GM12878 (cell line): Measurements from ENCODE around the gene SCN8A. TPM values are rescaled to one million over a fixed set of nuclear protein-coding genes. Genes with fewer than 3 reads are reported as not detected.

ENCODE experiments used
- ATAC-seq: fragments of 200-7000 bp; cut with Tn5 transposase; 3 replicates; pipeline ENCODE4 v1.9.1; 2020; ENCODE audit warnings: mild to moderate bottlenecking, moderate library complexity
- BruUV-seq: library from RNA; stranded (reverse); fragments of 400-500 nt; replicated peaks from 2 replicates; lab custom pipeline; 2021; lab: Mats Ljungman, UMichigan
- CTCF ChIA-PET: fragments of 300-600 bp; sonication (Branson Sonifier 250); formaldehyde crosslinking; extraction: SDS; loops from one replicate; lab custom pipeline; 2021; ENCODE audit warnings: inconsistent platforms; lab: Yijun Ruan, JAX
- POLR2A ChIA-PET: fragments of 350-600 bp; formaldehyde crosslinking; extraction: SDS; loops from one replicate; lab custom pipeline; 2021; ENCODE audit warnings: inconsistent platforms; lab: Charles Lee
- RAD21 ChIA-PET: fragments of 300-600 bp; sonication (Branson Sonifier 250); formaldehyde crosslinking; loops from one replicate; lab custom pipeline; 2023; ENCODE audit warnings: antibody characterized with exemption; ENCODE audit not compliant: unreplicated experiment; lab: Charles Lee
- SMC1A ChIA-PET: fragments of 300-600 bp; sonication (Branson Sonifier 250); formaldehyde crosslinking; loops from one replicate; lab custom pipeline; 2023; ENCODE audit not compliant: unreplicated experiment, uncharacterized antibody; lab: Charles Lee
- DNase-seq: peaks from one replicate; pipeline ENCODE4 v3.0.0-alpha.2; 2011; ENCODE audit warnings: low read depth, low spot score
- FAIRE-seq: peaks from 3 replicates; lab custom pipeline; 2011; peaks lifted over from hg19 to GRCh38; lab: Jason Lieb, UNC
- H2AFZ ChIP-seq: 2 replicates; pipeline ENCODE4 v1.6.0; 2011; ENCODE audit warnings: low read depth, low read length, control low read depth; ENCODE audit not compliant: control insufficient read depth
- H3K27ac ChIP-seq: 2 replicates; pipeline ENCODE4 v1.5.1; 2011; ENCODE audit warnings: control low read depth; ENCODE audit not compliant: control insufficient read depth, insufficient read depth
- H3K27me3 ChIP-seq, 2 experiments: replicated peaks in 1 of 2; 2 replicates each; pipeline versions ENCODE4 v1.6.0 to v1.6.1; 2011; ENCODE audit warnings: low read length in 1 of 2; ENCODE audit not compliant: control insufficient read depth in 2 of 2, insufficient read depth in 2 of 2
- H3K36me3 ChIP-seq, 2 experiments: 2 replicates each; pipeline ENCODE4 v1.5.1; 2011; ENCODE audit warnings: low read length in 1 of 2; ENCODE audit not compliant: control insufficient read depth in 2 of 2, insufficient read depth in 2 of 2
- H3K4me1 ChIP-seq: 2 replicates; pipeline ENCODE4 v1.6.1; 2011; ENCODE audit warnings: mild to moderate bottlenecking, low read length, moderate library complexity, mixed read lengths; ENCODE audit not compliant: control insufficient read depth, insufficient read depth
- H3K4me2 ChIP-seq: 2 replicates; pipeline ENCODE4 v1.6.0; 2011; ENCODE audit warnings: control low read depth; ENCODE audit not compliant: control insufficient read depth, insufficient read depth
- H3K4me3 ChIP-seq: fragments of 200-600 bp; sonication (generic); 2 replicates; pipeline ENCODE4 v1.5.1; 2016
- H3K79me2 ChIP-seq: 2 replicates; pipeline ENCODE4 v1.6.0; 2011; ENCODE audit warnings: low read length; ENCODE audit not compliant: control insufficient read depth, insufficient read depth
- H3K9ac ChIP-seq: 2 replicates; pipeline ENCODE4 v1.8.0; 2011; ENCODE audit warnings: low read length, control low read depth, mixed read lengths; ENCODE audit not compliant: control insufficient read depth, insufficient read depth
- H3K9me3 ChIP-seq: replicated peaks from 3 replicates; pipeline ENCODE4 v1.5.1; 2011; ENCODE audit warnings: mild to moderate bottlenecking, low read length; ENCODE audit not compliant: control insufficient read depth, insufficient read depth
- H4K20me1 ChIP-seq: 2 replicates; pipeline ENCODE4 v1.6.0; 2011; ENCODE audit not compliant: control insufficient read depth, insufficient read depth
- EP300 ChIP-seq, 2 experiments: fragments of 150-350 bp in 1 of 2; IDR thresholded peaks; 2 replicates each; pipeline ENCODE4 v1.6.1; 2011 to 2012; ENCODE audit warnings: low read depth in 2 of 2, low read length in 2 of 2, borderline replicate concordance in 1 of 2, improper control_type of control experiment in 1 of 2, inconsistent platforms in 1 of 2; ENCODE audit not compliant: control insufficient read depth in 1 of 2
- KDM1A ChIP-seq: fragments of 200-600 bp; sonication (generic); IDR thresholded peaks from 2 replicates; pipeline ENCODE4 v1.6.1; 2016; ENCODE audit warnings: borderline replicate concordance
- NFYB ChIP-seq: IDR thresholded peaks from 2 replicates; pipeline ENCODE4 v1.6.1; 2011; ENCODE audit warnings: low read depth, mild to moderate bottlenecking, low read length, improper control_type of control experiment, moderate library complexity; ENCODE audit not compliant: insufficient read depth
- RAD21 ChIP-seq: IDR thresholded peaks from 2 replicates; pipeline ENCODE4 v1.6.1; 2011; ENCODE audit warnings: mild to moderate bottlenecking, low read depth, low read length, moderate library complexity; ENCODE audit not compliant: insufficient read depth
- WGBS: methylation state at CpG from one replicate; pipeline ENCODE4 v1.1.6; 2016; ENCODE audit warnings: low lambda C conversion rate; ENCODE audit not compliant: insufficient replicate concordance, insufficient coverage; ENCODE audit errors: missing lambda C conversion rate; 5-methylcytosine and 5-hydroxymethylcytosine counted together
- in situ Hi-C: fragments of 300-500 bp; cut with MboI; formaldehyde crosslinking; loops from 9 replicates; pipeline ENCODE4 v1.14.3; 2018; ENCODE audit warnings: mixed read lengths
- intact Hi-C: fragments of 100-400 bp; cut with micrococcal nuclease; formaldehyde crosslinking; loops from one replicate; pipeline ENCODE4 v1.14.2; 2022; ENCODE audit not compliant: unreplicated experiment
- polyA plus RNA-seq, 11 experiments: library from polyadenylated mRNA; depleted of rRNA in 4 of 11; unstranded in 6 of 11; stranded (reverse) in 5 of 11; fragments of >200 nt; fragmentation: Nextera tagmentation in 4 of 11; fragmentation: Illumina TruSeq in 1 of 11; extraction: Ambion mirVana in 4 of 11; extraction: Trizol in 1 of 11; gene quantifications; 1 replicate in 1 of 11; 2 replicates in 10 of 11; pipeline versions ENCODE4 v1.2.1 to v1.2.3, GENCODE V29; 2011 to 2016; ENCODE audit warnings: inconsistent platforms in 2 of 11, missing spikeins in 2 of 11, low read depth in 1 of 11
- total RNA-seq, 4 experiments: library from RNA; depleted of rRNA in 3 of 4; stranded (reverse); fragments of >200 nt in 3 of 4; fragmentation: Illumina TruSeq in 1 of 4; extraction: Trizol in 1 of 4; gene quantifications; 2 replicates each; pipeline versions ENCODE4 v1.2.1 to v1.2.3, GENCODE V29; 2013 to 2021
- TF ChIP-seq, protein P1 (sequence below): IDR thresholded peaks from 2 replicates; pipeline ENCODE4 v1.6.1; 2011; ENCODE audit warnings: low read depth, low read length, improper control_type of control experiment, borderline replicate concordance

SCN8A gene
- total and polyA plus RNA-seq, 10 of the 15 experiments (the other 5 are each of a cell fraction or from before 2014, with no cell fraction given) = 0.02 to 0.23 (median 0.06) TPM; not detected in 2

DNA sequence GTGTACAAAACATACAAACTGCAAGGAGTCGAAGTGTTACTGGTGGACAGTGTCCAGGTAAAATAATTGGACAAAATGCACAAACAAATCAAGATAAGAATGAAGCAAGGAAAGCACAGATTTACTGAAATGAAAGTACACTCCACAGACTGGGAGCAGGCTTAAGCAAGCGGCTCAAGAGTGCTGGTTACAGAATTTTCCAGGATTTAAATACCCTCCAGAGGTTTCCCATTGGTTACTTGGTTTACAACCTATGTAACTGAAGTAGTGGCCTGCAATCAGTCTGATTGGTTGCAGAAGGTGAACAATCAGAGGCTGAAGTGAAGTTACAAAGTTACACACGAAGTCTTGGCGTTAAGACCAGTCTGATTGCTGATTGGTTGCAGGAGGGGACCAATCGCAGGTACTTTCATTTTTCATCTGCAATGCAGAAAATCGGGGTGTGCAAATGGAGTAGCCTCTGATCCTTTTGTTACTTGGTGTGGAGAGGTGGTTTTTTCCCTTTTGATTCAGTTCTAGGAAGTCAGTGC, 11.6 kb upstream of the SCN8A start:
- Histone ChIP-seq H4K20me1 (no peaks in the 10 kb centered on the region), H3K9ac (no peak overlapping the region), H3K4me1 (no peaks in the 10 kb centered on the region), H3K4me3 (no peak overlapping the region), H3K27ac (no peak overlapping the region), H2AFZ (no peak overlapping the region), H3K79me2 (no peaks in the 10 kb centered on the region), H3K9me3 (no peaks in the 10 kb centered on the region), H3K4me2 (no peak overlapping the region), H3K36me3 (no peaks in the 10 kb centered on the region), H3K27me3 (peaks cover 0 to 2% of the 10 kb centered on the region in 2 experiments; a peak in 2 of 4 replicates)
- FAIRE-seq = no peak
- in situ Hi-C loops (no loop called here), intact Hi-C loops (no loop called here)
- WGBS = 28% methylated on average over 6 of the region's 6 CpGs
- DNase-seq = no peak
- ATAC-seq = no peak
- RAD21 ChIA-PET = no interaction called here
- POLR2A ChIA-PET = interaction anchor here (0.5 kb wide), 1 partner anchor 29 kb away, joined by 3 read pairs; no protein-coding TSS in a partner anchor
- CTCF ChIA-PET = interaction anchor here (0.6 kb wide), 1 partner anchor 158 kb away, joined by 4 read pairs; no protein-coding TSS in a partner anchor
- no TSS peak for BruUV-seq
- no peak for TF ChIP-seq EP300 (IDR thresholded peaks at IDR 0.05; ENCODE audit: borderline replicate concordance in 1 of 2, control insufficient read depth in 1 of 2, low read depth in 2 of 2, low read length in 2 of 2)
- TF ChIP-seq, protein P1, sequence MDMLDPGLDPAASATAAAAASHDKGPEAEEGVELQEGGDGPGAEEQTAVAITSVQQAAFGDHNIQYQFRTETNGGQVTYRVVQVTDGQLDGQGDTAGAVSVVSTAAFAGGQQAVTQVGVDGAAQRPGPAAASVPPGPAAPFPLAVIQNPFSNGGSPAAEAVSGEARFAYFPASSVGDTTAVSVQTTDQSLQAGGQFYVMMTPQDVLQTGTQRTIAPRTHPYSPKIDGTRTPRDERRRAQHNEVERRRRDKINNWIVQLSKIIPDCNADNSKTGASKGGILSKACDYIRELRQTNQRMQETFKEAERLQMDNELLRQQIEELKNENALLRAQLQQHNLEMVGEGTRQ = no peak
- no peak for TF ChIP-seq KDM1A
- TF ChIP-seq RAD21 = no peak
- TF ChIP-seq NFYB = 0 out of 2 replicates have a peak, but pooled peaks have one; percentile 14
- SMC1A ChIA-PET = no interaction called here
